K562 (cell line): ENCODE data around the gene DOK4. TPM values are rescaled to one million over a fixed set of nuclear protein-coding genes. Genes with fewer than 3 reads are reported as not detected.

Experiments
- ATAC-seq: fragments of 200-7000 bp; cut with Tn5 transposase; 3 replicates; pipeline ENCODE4 v1.9.1; 2020; ENCODE audit warnings: moderate library complexity
- BruUV-seq: library from RNA; stranded (reverse); fragments of 400-500 nt; replicated peaks from 2 replicates; lab custom pipeline; 2021; lab: Mats Ljungman, UMichigan
- CTCF ChIA-PET: fragments of 300-600 bp; formaldehyde crosslinking; extraction: SDS; loops from one replicate; lab custom pipeline; 2021; ENCODE audit warnings: low intra/inter-chr PET ratio; lab: Yijun Ruan, JAX
- POLR2A ChIA-PET: fragments of 300-600, 350-650 bp; sonication (Branson Sonifier 250); formaldehyde crosslinking; extraction: SDS; loops from one replicate; lab custom pipeline; 2021; ENCODE audit warnings: antibody characterized with exemption, inconsistent platforms; lab: Yijun Ruan, JAX
- DNase-seq, 4 experiments: peaks; one replicate each; pipeline versions ENCODE4 v3.0.0 to v3.0.0-alpha.2; 2011 to 2018; ENCODE audit warnings: low spot score in 3 of 4, mixed read lengths in 3 of 4; ENCODE audit errors: extremely low read depth in 1 of 4
- FAIRE-seq: peaks from 2 replicates; lab custom pipeline; 2011; peaks lifted over from hg19 to GRCh38; lab: Jason Lieb, UNC
- H2AFZ ChIP-seq: 2 replicates; pipeline ENCODE4 v1.6.0; 2011; ENCODE audit warnings: low read depth, low read length, control low read depth, inconsistent platforms
- H3K27ac ChIP-seq: fragments of 200-600 bp; 3 replicates; pipeline ENCODE4 v1.8.0; 2011; ENCODE audit warnings: low read depth, mild to moderate bottlenecking, control low read depth, inconsistent platforms, low read length, moderate library complexity, mixed read lengths; ENCODE audit errors: extremely low read depth
- H3K27me3 ChIP-seq, 2 experiments: fragments of 300-600 bp in 1 of 2; 2 replicates in 1 of 2; 3 replicates in 1 of 2; pipeline versions ENCODE4 v1.6.0 to v1.8.0; 2011; ENCODE audit warnings: inconsistent platforms in 2 of 2, low read length in 2 of 2, mild to moderate bottlenecking in 1 of 2, mixed read lengths in 1 of 2, moderate library complexity in 1 of 2; ENCODE audit not compliant: control insufficient read depth in 2 of 2, insufficient read depth in 2 of 2
- H3K36me3 ChIP-seq: fragments of 300-600 bp; 3 replicates; pipeline ENCODE4 v1.8.0; 2011; ENCODE audit warnings: mild to moderate bottlenecking, low read length, inconsistent platforms; ENCODE audit not compliant: control insufficient read depth, insufficient read depth
- H3K4me1 ChIP-seq, 2 experiments: fragments of 200-600 bp in 1 of 2; replicated peaks in 1 of 2; 2 replicates in 1 of 2; 3 replicates in 1 of 2; pipeline versions ENCODE4 v1.5.1 to v1.8.0; 2011; ENCODE audit warnings: inconsistent platforms in 2 of 2, low read length in 2 of 2, mild to moderate bottlenecking in 1 of 2, mixed read lengths in 1 of 2, moderate library complexity in 1 of 2; ENCODE audit not compliant: control insufficient read depth in 2 of 2, insufficient read depth in 2 of 2
- H3K4me2 ChIP-seq: 2 replicates; pipeline ENCODE4 v1.6.1; 2011; ENCODE audit warnings: low read length, control low read depth, inconsistent platforms, mixed read lengths; ENCODE audit not compliant: insufficient read depth
- H3K4me3 ChIP-seq: fragments of 200-600 bp; sonication (generic), shearing (Covaris generic); 2 replicates; pipeline ENCODE4 v1.5.1; 2016; ENCODE audit warnings: control low read depth, inconsistent platforms
- H3K79me2 ChIP-seq: fragments of 200-600 bp; 3 replicates; pipeline ENCODE4 v1.8.0; 2011; ENCODE audit warnings: low read length, inconsistent platforms; ENCODE audit not compliant: control insufficient read depth, insufficient read depth
- H3K9ac ChIP-seq, 2 experiments: 2 replicates each; pipeline versions ENCODE4 v1.6.0 to v1.6.1; 2011; ENCODE audit warnings: low read depth in 2 of 2, low read length in 2 of 2, control low read depth in 1 of 2, inconsistent platforms in 1 of 2, mild to moderate bottlenecking in 1 of 2, mixed read lengths in 1 of 2; ENCODE audit not compliant: insufficient read depth in 1 of 2
- H3K9me1 ChIP-seq: one replicate; pipeline ENCODE4 v1.6.0; 2011; ENCODE audit warnings: inconsistent platforms, mild to moderate bottlenecking, low read length, moderate library complexity; ENCODE audit not compliant: control insufficient read depth, insufficient read depth
- H3K9me3 ChIP-seq: replicated peaks from 2 replicates; pipeline ENCODE4 v1.5.1; 2011; ENCODE audit warnings: low read depth, low read length, inconsistent platforms; ENCODE audit not compliant: control insufficient read depth, insufficient read depth
- H4K20me1 ChIP-seq: replicated peaks from 2 replicates; pipeline ENCODE4 v1.6.1; 2011; ENCODE audit warnings: low read length, inconsistent platforms, mixed read lengths; ENCODE audit not compliant: control insufficient read depth, insufficient read depth
- CREM ChIP-seq: IDR thresholded peaks from 2 replicates; pipeline ENCODE4 v1.6.1; 2014; ENCODE audit warnings: antibody characterized with exemption, low read depth
- FOXM1 ChIP-seq, 2 experiments: fragments of 450-650 bp in 1 of 2; sonication (generic) in 1 of 2; formaldehyde crosslinking in 1 of 2; IDR thresholded peaks; 2 replicates each; pipeline versions ENCODE4 v1.6.1 to v1.9.0; 2017 to 2022; ENCODE audit warnings: low read depth in 2 of 2, mild to moderate bottlenecking in 2 of 2, missing genetic modification reagents in 1 of 2, moderate library complexity in 1 of 2
- KDM5B ChIP-seq: fragments of 200-600 bp; sonication (generic); IDR thresholded peaks from 2 replicates; pipeline ENCODE4 v1.6.1; 2012; ENCODE audit warnings: low read depth, mild to moderate bottlenecking, moderate library complexity, low read length, control low read depth, inconsistent platforms; ENCODE audit not compliant: insufficient replicate concordance
- RBM25 ChIP-seq: fragments of 200-400 bp; formaldehyde crosslinking; IDR thresholded peaks from 2 replicates; pipeline ENCODE4 v1.6.1; 2018; ENCODE audit warnings: low read length, low read depth, moderate library complexity; ENCODE audit not compliant: severe bottlenecking
- RBM34 ChIP-seq: fragments of 200-400 bp; formaldehyde crosslinking; IDR thresholded peaks from 2 replicates; pipeline ENCODE4 v1.6.1; 2018; ENCODE audit warnings: low read length, borderline replicate concordance; ENCODE audit not compliant: insufficient read depth
- SRSF9 ChIP-seq: fragments of 200-400 bp; formaldehyde crosslinking; IDR thresholded peaks from 2 replicates; pipeline ENCODE4 v1.6.1; 2017; ENCODE audit warnings: low read depth, low read length, borderline replicate concordance
- TCF15 ChIP-seq: fragments of 250-450 bp; sonication (Bioruptor Pico); IDR thresholded peaks from 2 replicates; pipeline ENCODE4 v1.8.0; 2022; ENCODE audit warnings: moderate library complexity, mild to moderate bottlenecking, inconsistent platforms
- XRCC5 ChIP-seq: fragments of 200-400 bp; formaldehyde crosslinking; IDR thresholded peaks from 2 replicates; pipeline ENCODE4 v1.6.1; 2017; ENCODE audit warnings: low read depth, mild to moderate bottlenecking, low read length
- YY1 ChIP-seq, 3 experiments: IDR thresholded peaks; 2 replicates each; pipeline ENCODE4 v1.6.1; 2011; ENCODE audit warnings: low read length in 2 of 3, mild to moderate bottlenecking in 2 of 3, moderate library complexity in 2 of 3, borderline replicate concordance in 1 of 3, control low read depth in 1 of 3, low read depth in 1 of 3; ENCODE audit not compliant: insufficient read depth in 3 of 3, insufficient replicate concordance in 2 of 3, control insufficient read depth in 1 of 3, insufficient read length in 1 of 3; ENCODE audit errors: extremely low read depth in 1 of 3
- WGBS: fragments of 100-300 bp; shearing (Covaris generic); methylation state at CpG from one replicate; pipeline ENCODE4 v1.1.6; 2016; ENCODE audit warnings: low coverage, mixed read lengths; ENCODE audit not compliant: insufficient coverage; ENCODE audit errors: missing lambda C conversion rate; 5-methylcytosine and 5-hydroxymethylcytosine counted together
- in situ Hi-C: fragments of 300-500 bp; cut with MboI; formaldehyde crosslinking; loops from 4 replicates; pipeline ENCODE4 v1.15.0; 2018; ENCODE audit warnings: inconsistent platforms, mixed read lengths
- intact Hi-C: fragments of 100-400 bp; cut with micrococcal nuclease; formaldehyde crosslinking; loops from 2 replicates; pipeline ENCODE4 v1.14.2; 2022
- polyA plus RNA-seq, 8 experiments: library from polyadenylated mRNA; depleted of rRNA in 4 of 8; stranded (reverse) in 5 of 8; unstranded in 3 of 8; fragments of >200 nt; fragmentation: Nextera tagmentation in 2 of 8; fragmentation: Illumina TruSeq in 1 of 8; extraction: Ambion mirVana in 2 of 8; extraction: Trizol in 1 of 8; gene quantifications; 2 replicates each; pipeline versions ENCODE4 v1.2.1 to v1.2.3, GENCODE V29; 2011 to 2014; ENCODE audit warnings: inconsistent platforms in 1 of 8, missing spikeins in 1 of 8
- total RNA-seq, 7 experiments: library from RNA; depleted of rRNA in 6 of 7; stranded (reverse); fragments of >200 nt in 6 of 7; fragmentation: Illumina TruSeq in 2 of 7; extraction: Trizol in 2 of 7; gene quantifications; 2 replicates each; pipeline versions ENCODE4 v1.2.1 to v1.2.3, GENCODE V29; 2011 to 2021; ENCODE audit warnings: low replicate concordance in 1 of 7
- TF ChIP-seq, protein P1 (sequence below): sonication (generic); formaldehyde crosslinking; IDR thresholded peaks from 2 replicates; pipeline ENCODE4 v1.8.0; 2022; ENCODE audit warnings: missing genetic modification reagents, mild to moderate bottlenecking, borderline replicate concordance

Gene DOK4
- total and polyA plus RNA-seq, 9 of the 15 experiments (the other 6 are each of a cell fraction or from before 2014, with no cell fraction given): 0.10 to 14.4 (median 8.3) TPM

GRCh38 chr16:57519796-57520360 lies 33.6 kb upstream of the DOK4 start (continued):
- TF ChIP-seq CREM (0 out of 2 replicates have a peak, but pooled peaks have one; percentile 16), XRCC5 (0 out of 2 replicates have a peak, but pooled peaks have one; percentile 47), YY1 (IDR thresholded peaks at IDR 0.05; ENCODE audit: borderline replicate concordance in 1 of 3, control insufficient read depth in 1 of 3, extremely low read depth in 1 of 3, insufficient read depth in 3 of 3, insufficient read length in 1 of 3, insufficient replicate concordance in 2 of 3, low read depth in 1 of 3, low read length in 2 of 3) (peak in 2 of 3 experiments; percentile 68 to 74), FOXM1 (IDR thresholded peaks at IDR 0.05; ENCODE audit: low read depth) (no peak), FOXM1 (CRISPR knock-in tag; IDR thresholded peaks at IDR 0.05; ENCODE audit: low read depth) (no peak)

- POLR2A ChIA-PET: interaction anchor here (1.1 kb wide), 1 partner anchor 12 kb away, joined by 4 read pairs; no protein-coding TSS in a partner anchor
- CTCF ChIA-PET: interaction anchor here (1.9 to 3.3 kb wide), 4 partner anchors 43 to 218 kb away, joined by 6 to 44 read pairs (median 24); partner anchors contain the start of gene POLR2C
- Histone ChIP-seq H3K27me3 (no peaks in the 10 kb centered on the region), H3K27ac (no peak overlapping the region), H3K4me3 (no peak overlapping the region), H4K20me1 (no peaks in the 10 kb centered on the region), H3K36me3 (no peaks in the 10 kb centered on the region), H3K4me2 (no peak overlapping the region), H3K9me1 (peaks cover 2% of the 10 kb centered on the region), H3K9ac (no peak overlapping the region), H3K79me2 (no peaks in the 10 kb centered on the region), H3K9me3 (no peaks in the 10 kb centered on the region), H2AFZ (no peak overlapping the region), H3K4me1 (peaks cover 0 to 15% of the 10 kb centered on the region in 2 experiments; a peak in 1 of 5 replicates)
- DNase-seq (no peak), FAIRE-seq (no peak), ATAC-seq (no peak)
- TF ChIP-seq, protein P1, sequence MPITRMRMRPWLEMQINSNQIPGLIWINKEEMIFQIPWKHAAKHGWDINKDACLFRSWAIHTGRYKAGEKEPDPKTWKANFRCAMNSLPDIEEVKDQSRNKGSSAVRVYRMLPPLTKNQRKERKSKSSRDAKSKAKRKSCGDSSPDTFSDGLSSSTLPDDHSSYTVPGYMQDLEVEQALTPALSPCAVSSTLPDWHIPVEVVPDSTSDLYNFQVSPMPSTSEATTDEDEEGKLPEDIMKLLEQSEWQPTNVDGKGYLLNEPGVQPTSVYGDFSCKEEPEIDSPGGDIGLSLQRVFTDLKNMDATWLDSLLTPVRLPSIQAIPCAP (CRISPR knock-in tag): no peak
- TF ChIP-seq KDM5B (no peak), SRSF9 (no peak), RBM25 (peak; percentile 71), RBM34 (no peak), TCF15 (no peak)
- no TSS peak for BruUV-seq
- in situ Hi-C loops (loop anchor here (5.0 kb wide), 3 partner anchors 42 to 217 kb away; no protein-coding TSS in a partner anchor), intact Hi-C loops (loop anchor here (1.0 to 10.0 kb wide), 4 partner anchors 43 to 434 kb away; no protein-coding TSS in a partner anchor)
- 57% methylated on average over 6 of the region's 6 CpGs for WGBS
These were observed 32.6 kb upstream of the DOK4 start for GRCh38 chr16:57518922-57519321.
